Measurements from ENCODE around the gene HIPK2. TPM values are rescaled to one million over a fixed set of nuclear protein-coding genes. Genes with fewer than 3 reads are reported as not detected.

Gene HIPK2
- total and polyA plus RNA-seq, 10 of the 15 experiments (the other 5 are each of a cell fraction or from before 2014, with no cell fraction given) = 1.7 to 39.0 (median 9.4) TPM

DNA sequence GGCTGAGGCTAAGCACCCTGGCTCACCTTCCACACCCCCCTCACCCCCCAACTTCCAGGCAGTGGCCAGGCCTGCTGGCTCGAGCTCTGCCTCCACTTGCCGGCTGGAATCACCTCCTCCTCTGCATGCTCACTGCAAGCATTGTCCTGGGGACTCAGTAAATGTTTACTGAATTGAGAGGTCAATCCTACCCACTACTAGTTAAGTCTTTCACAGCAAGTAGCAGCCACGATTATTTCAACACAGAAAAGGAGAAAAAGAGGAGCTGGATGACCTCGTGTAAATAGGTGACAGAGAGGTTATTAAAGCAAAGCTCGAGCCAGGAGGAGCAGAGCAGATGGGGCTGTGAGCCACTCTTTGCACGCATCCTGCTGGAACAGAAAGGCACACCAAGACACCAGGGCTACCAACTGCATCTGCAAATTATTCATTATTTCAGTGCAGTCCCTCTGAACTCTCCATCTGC, 32.1 kb downstream of the HIPK2 start:
- DNase-seq (ENCODE audit: low read depth, low spot score) = no peak
- no peaks in the 10 kb centered on the region for H3K9me3 ChIP-seq (replicated peaks; ENCODE audit: control insufficient read depth, insufficient read depth, low read length)
- H2AFZ ChIP-seq (ENCODE audit: control insufficient read depth, low read depth, low read length) = no peak overlapping the region
- no peaks in the 10 kb centered on the region for H3K4me1 ChIP-seq (ENCODE audit: control insufficient read depth, insufficient read depth, low read length)
- RAD21 ChIA-PET (ENCODE audit: unreplicated experiment) = interaction anchor here (0.6 to 0.9 kb wide), 2 partner anchors 15 to 32 kb away, joined by 3 read pairs; partner anchors contain the start of gene HIPK2
- in situ Hi-C loops (cut with MboI) = no loop called here
- 87% methylated on average over 6 of the region's 6 CpGs for WGBS (ENCODE audit: insufficient coverage, insufficient replicate concordance, low lambda C conversion rate, missing lambda C conversion rate)
- H3K4me2 ChIP-seq (ENCODE audit: control insufficient read depth, insufficient read depth) = no peak overlapping the region
- H3K79me2 ChIP-seq (ENCODE audit: control insufficient read depth, insufficient read depth, low read length) = peaks cover 4% of the 10 kb centered on the region
- intact Hi-C loops (cut with micrococcal nuclease; ENCODE audit: unreplicated experiment) = no loop called here
- peaks cover 4% of the 10 kb centered on the region; the same call in 1 of the 2 replicates for H4K20me1 ChIP-seq (ENCODE audit: control insufficient read depth, insufficient read depth)
- CTCF ChIA-PET = interaction anchor here (0.5 to 1.6 kb wide), 4 partner anchors 9 to 1238 kb away, joined by 3 to 5 read pairs (median 4); no protein-coding TSS in a partner anchor
- POLR2A ChIA-PET = interaction anchor here (0.8 to 1.4 kb wide), 4 partner anchors 11 to 74 kb away, joined by 3 to 4 read pairs (median 3); no protein-coding TSS in a partner anchor
- H3K4me3 ChIP-seq = no peak overlapping the region
- ATAC-seq = no peak
- H3K9ac ChIP-seq (ENCODE audit: control insufficient read depth, insufficient read depth, low read length) = no peak overlapping the region
- TF ChIP-seq RAD51 (IDR thresholded peaks at IDR 0.05) = no peak
- no peak for TF ChIP-seq MTA3 (IDR thresholded peaks at IDR 0.05; ENCODE audit: borderline replicate concordance, low read length)
- no peak for TF ChIP-seq RAD21 (IDR thresholded peaks at IDR 0.05; ENCODE audit: insufficient read depth, low read depth, low read length)
- no peak for TF ChIP-seq ZSCAN29 (IDR thresholded peaks at IDR 0.05)
- TF ChIP-seq SREBF1 (IDR thresholded peaks at IDR 0.05; ENCODE audit: low read length) = no peak
- TF ChIP-seq, protein P1, sequence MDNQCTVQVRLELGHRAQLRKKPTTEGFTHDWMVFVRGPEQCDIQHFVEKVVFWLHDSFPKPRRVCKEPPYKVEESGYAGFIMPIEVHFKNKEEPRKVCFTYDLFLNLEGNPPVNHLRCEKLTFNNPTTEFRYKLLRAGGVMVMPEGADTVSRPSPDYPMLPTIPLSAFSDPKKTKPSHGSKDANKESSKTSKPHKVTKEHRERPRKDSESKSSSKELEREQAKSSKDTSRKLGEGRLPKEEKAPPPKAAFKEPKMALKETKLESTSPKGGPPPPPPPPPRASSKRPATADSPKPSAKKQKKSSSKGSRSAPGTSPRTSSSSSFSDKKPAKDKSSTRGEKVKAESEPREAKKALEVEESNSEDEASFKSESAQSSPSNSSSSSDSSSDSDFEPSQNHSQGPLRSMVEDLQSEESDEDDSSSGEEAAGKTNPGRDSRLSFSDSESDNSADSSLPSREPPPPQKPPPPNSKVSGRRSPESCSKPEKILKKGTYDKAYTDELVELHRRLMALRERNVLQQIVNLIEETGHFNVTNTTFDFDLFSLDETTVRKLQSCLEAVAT (IDR thresholded peaks at IDR 0.05) = no peak
- TF ChIP-seq ESRRA (IDR thresholded peaks at IDR 0.05; ENCODE audit: low read length) = no peak
- TF ChIP-seq, protein P2, sequence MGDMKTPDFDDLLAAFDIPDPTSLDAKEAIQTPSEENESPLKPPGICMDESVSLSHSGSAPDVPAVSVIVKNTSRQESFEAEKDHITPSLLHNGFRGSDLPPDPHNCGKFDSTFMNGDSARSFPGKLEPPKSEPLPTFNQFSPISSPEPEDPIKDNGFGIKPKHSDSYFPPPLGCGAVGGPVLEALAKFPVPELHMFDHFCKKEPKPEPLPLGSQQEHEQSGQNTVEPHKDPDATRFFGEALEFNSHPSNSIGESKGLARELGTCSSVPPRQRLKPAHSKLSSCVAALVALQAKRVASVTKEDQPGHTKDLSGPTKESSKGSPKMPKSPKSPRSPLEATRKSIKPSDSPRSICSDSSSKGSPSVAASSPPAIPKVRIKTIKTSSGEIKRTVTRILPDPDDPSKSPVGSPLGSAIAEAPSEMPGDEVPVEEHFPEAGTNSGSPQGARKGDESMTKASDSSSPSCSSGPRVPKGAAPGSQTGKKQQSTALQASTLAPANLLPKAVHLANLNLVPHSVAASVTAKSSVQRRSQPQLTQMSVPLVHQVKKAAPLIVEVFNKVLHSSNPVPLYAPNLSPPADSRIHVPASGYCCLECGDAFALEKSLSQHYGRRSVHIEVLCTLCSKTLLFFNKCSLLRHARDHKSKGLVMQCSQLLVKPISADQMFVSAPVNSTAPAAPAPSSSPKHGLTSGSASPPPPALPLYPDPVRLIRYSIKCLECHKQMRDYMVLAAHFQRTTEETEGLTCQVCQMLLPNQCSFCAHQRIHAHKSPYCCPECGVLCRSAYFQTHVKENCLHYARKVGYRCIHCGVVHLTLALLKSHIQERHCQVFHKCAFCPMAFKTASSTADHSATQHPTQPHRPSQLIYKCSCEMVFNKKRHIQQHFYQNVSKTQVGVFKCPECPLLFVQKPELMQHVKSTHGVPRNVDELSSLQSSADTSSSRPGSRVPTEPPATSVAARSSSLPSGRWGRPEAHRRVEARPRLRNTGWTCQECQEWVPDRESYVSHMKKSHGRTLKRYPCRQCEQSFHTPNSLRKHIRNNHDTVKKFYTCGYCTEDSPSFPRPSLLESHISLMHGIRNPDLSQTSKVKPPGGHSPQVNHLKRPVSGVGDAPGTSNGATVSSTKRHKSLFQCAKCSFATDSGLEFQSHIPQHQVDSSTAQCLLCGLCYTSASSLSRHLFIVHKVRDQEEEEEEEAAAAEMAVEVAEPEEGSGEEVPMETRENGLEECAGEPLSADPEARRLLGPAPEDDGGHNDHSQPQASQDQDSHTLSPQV (IDR thresholded peaks at IDR 0.05) = no peak
- TF ChIP-seq POU2F2 (IDR thresholded peaks at IDR 0.05; ENCODE audit: borderline replicate concordance, low read depth, low read length) = no peak
- TF ChIP-seq LARP7 (IDR thresholded peaks at IDR 0.05) = no peak
- no peak for TF ChIP-seq MYB (IDR thresholded peaks at IDR 0.05; ENCODE audit: borderline replicate concordance, low read depth, low read length)
- TF ChIP-seq CREB1 (IDR thresholded peaks at IDR 0.05; ENCODE audit: low read depth) = no peak
- TF ChIP-seq BCL11A (IDR thresholded peaks at IDR 0.05; ENCODE audit: low read depth, low read length) = no peak
- TF ChIP-seq BMI1 (IDR thresholded peaks at IDR 0.05; ENCODE audit: borderline replicate concordance) = no peak
- TF ChIP-seq RB1 (IDR thresholded peaks at IDR 0.05; ENCODE audit: borderline replicate concordance) = no peak
- no peak for FAIRE-seq
- SMC1A ChIA-PET (ENCODE audit: uncharacterized antibody, unreplicated experiment) = interaction anchor here (1.2 to 1.8 kb wide), 3 partner anchors 8 to 100 kb away, joined by 3 to 8 read pairs (median 7); no protein-coding TSS in a partner anchor
- H3K36me3 ChIP-seq (ENCODE audit: control insufficient read depth in 2 of 2, insufficient read depth in 2 of 2, low read length in 1 of 2) = peaks cover 0 to 2% of the 10 kb centered on the region in 2 experiments; a peak in 3 of 4 replicates
- no peak overlapping the region for H3K27ac ChIP-seq (ENCODE audit: control insufficient read depth, insufficient read depth)
- no peaks in the 10 kb centered on the region for H3K27me3 ChIP-seq (replicated peaks in 1 of 2; ENCODE audit: control insufficient read depth in 2 of 2, insufficient read depth in 2 of 2, low read length in 1 of 2)
- BruUV-seq (replicated peaks) = no TSS peak

Measured in GM12878 (cell line).